ENCODE data around the gene ROR2. TPM values are rescaled to one million over a fixed set of nuclear protein-coding genes. Genes with fewer than 3 reads are reported as not detected.

Gene ROR2
- total and polyA plus RNA-seq, 2 of the 13 experiments (the other 11 are each of a cell fraction or from before 2014, with no cell fraction given) = not detected

DNA sequence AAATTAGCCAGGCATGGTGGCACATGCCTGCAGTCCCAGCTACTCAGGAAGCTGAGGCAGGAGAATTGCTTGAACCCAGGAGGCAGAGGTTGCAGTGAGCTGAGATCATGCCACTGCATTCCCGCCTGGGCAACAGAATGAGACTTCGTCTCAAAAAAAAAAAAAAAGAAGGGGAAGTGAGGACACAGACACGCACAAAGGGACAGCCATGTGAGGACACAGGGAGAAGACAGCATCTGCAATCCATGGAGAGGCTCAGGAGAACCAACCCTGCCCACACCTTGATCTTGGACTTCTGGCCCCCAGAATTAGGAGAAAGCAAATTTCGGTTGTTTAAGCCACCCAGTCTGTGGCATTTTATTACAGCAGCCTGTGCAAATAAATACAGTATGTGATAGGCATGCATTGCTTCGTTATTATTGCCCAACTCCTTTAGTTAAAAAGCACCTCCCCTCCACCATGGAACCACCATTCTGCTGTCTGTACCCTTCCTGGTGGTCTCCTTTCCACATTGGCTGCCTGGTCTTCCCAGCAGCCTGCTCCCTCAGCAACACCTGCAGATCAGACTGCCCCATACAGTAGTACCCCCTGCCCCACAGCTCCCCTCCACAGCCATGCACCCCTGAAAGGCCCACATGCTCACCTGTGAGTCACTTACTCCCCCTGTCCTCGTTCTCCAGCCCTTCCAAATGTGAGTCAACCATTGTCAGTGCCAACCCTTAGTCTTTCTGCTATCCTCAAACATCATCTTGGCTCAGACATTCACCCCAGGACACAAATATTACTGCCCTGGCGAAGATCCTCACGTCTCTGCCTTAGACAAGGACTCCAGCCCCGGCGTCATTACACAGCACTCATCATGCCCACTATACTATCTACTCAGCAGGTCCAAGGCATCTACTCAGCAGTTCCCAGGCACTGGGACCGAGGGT lies 128.8 kb downstream of the ROR2 start:
- 13% methylated on average over 11 of the region's 11 CpGs for WGBS (ENCODE audit: low lambda C conversion rate)
- H3K27ac ChIP-seq (ENCODE audit: extremely low read length, insufficient read depth, low read length) = no peak overlapping the region
- TF ChIP-seq SOX6 (IDR thresholded peaks at IDR 0.05) (no peak), SOX6 (CRISPR knock-in tag; IDR thresholded peaks at IDR 0.05) (no peak), NFE2L2 (IDR thresholded peaks at IDR 0.05; ENCODE audit: low read length) (no peak), ZNF3 (CRISPR knock-in tag; IDR thresholded peaks at IDR 0.05) (no peak)
- ChIA-PET CTCF (ENCODE audit: low intra/inter-chr PET ratio, low total read pairs) (no interaction called here), POLR2A (no interaction called here)
- no peak for ATAC-seq
- H3K36me3 ChIP-seq (replicated peaks in 1 of 2; ENCODE audit: control insufficient read depth in 1 of 2, insufficient read depth in 2 of 2, low read length in 2 of 2) = no peaks in the 10 kb centered on the region
- no peak overlapping the region for H3K4me3 ChIP-seq (replicated peaks in 1 of 3; ENCODE audit: insufficient read depth in 1 of 3, low read depth in 2 of 3, low read length in 3 of 3)
- in situ Hi-C loops (cut with HindIII; ENCODE audit: extremely low pct_ligation_motif_present, low pct_unique_long_range_greater_than_20kb) = no loop called here
- H3K4me1 ChIP-seq (ENCODE audit: insufficient read depth, low read length) = no peaks in the 10 kb centered on the region
- H3K27me3 ChIP-seq (ENCODE audit: control insufficient read depth in 1 of 2, insufficient read depth in 2 of 2, low read length in 2 of 2) = peaks cover 4 to 54% of the 10 kb centered on the region in 2 experiments; a peak in 4 of 5 replicates
- intact Hi-C loops (cut with micrococcal nuclease; ENCODE audit: unreplicated experiment) = no loop called here
- no peaks in the 10 kb centered on the region for H3K9me3 ChIP-seq (ENCODE audit: low read length)
- H3K9ac ChIP-seq (ENCODE audit: insufficient read depth, low read depth, low read length) = no peak overlapping the region
- no peak overlapping the region for H2AFZ ChIP-seq (ENCODE audit: low read length)
- no peak for FAIRE-seq
- no peaks in the 10 kb centered on the region for H4K20me1 ChIP-seq (ENCODE audit: insufficient read depth, low read length)
- DNase-seq (ENCODE audit: low spot score) = no peak
- no peaks in the 10 kb centered on the region for H3K79me2 ChIP-seq (ENCODE audit: insufficient read depth, low read length)
- BruUV-seq (replicated peaks) = no TSS peak
- no peak overlapping the region for H3K4me2 ChIP-seq (ENCODE audit: low read depth, low read length)

DNA sequence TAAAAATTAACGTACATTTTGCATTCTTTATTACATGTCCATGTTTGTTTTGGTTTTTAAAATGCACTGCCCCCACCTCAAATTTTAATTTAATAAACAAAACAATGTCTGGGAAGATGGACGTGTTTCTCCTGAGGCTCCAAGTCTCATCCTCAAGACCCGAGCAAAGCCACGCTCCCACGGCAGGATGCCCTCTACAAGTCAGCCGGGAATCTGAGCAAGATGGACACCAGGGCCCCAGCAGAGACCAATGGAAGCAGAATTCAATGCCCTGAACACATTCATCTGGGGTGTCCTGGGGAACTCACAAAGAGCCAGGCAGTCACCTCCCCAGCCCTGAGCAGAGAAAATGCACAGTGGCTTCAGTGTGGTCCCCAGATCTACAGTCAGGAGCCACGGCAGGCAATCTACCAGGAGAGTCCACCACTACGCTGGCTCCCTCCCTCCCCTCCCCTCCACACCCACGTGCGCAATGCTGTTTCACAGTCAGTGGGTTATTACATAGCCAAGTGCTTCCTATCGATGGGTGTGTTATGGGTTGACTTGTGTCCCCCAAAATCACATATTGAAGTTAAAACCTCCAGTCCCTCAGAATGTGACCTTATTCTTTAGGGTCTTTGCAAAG lies 129.8 kb downstream of the ROR2 start:
- Histone ChIP-seq H3K27ac (ENCODE audit: extremely low read length, insufficient read depth, low read length) (no peak overlapping the region), H4K20me1 (ENCODE audit: insufficient read depth, low read length) (no peaks in the 10 kb centered on the region), H3K4me2 (ENCODE audit: low read depth, low read length) (no peak overlapping the region), H3K9ac (ENCODE audit: insufficient read depth, low read depth, low read length) (no peak overlapping the region), H3K36me3 (replicated peaks in 1 of 2; ENCODE audit: control insufficient read depth in 1 of 2, insufficient read depth in 2 of 2, low read length in 2 of 2) (no peaks in the 10 kb centered on the region), H3K79me2 (ENCODE audit: insufficient read depth, low read length) (no peaks in the 10 kb centered on the region), H3K4me3 (replicated peaks in 1 of 3; ENCODE audit: insufficient read depth in 1 of 3, low read depth in 2 of 3, low read length in 3 of 3) (no peak overlapping the region), H3K4me1 (ENCODE audit: insufficient read depth, low read length) (no peaks in the 10 kb centered on the region), H2AFZ (ENCODE audit: low read length) (no peak overlapping the region), H3K27me3 (ENCODE audit: control insufficient read depth in 1 of 2, insufficient read depth in 2 of 2, low read length in 2 of 2) (peaks cover 5 to 50% of the 10 kb centered on the region in 2 experiments; a peak in 4 of 5 replicates), H3K9me3 (ENCODE audit: low read length) (no peaks in the 10 kb centered on the region)
- ChIA-PET POLR2A (no interaction called here), CTCF (ENCODE audit: low intra/inter-chr PET ratio, low total read pairs) (no interaction called here)
- TF ChIP-seq BRD4 (CRISPR knock-in tag; IDR thresholded peaks at IDR 0.05) (no peak), ZBTB7A (CRISPR knock-in tag; IDR thresholded peaks at IDR 0.05) (no peak), KLF9 (CRISPR knock-in tag; IDR thresholded peaks at IDR 0.05; ENCODE audit: low read depth) (no peak), ZNF484 (CRISPR knock-in tag; IDR thresholded peaks at IDR 0.05; ENCODE audit: borderline replicate concordance, low read depth) (no peak), SP140L (CRISPR knock-in tag; IDR thresholded peaks at IDR 0.05; ENCODE audit: borderline replicate concordance) (no peak), ZNF335 (CRISPR knock-in tag; IDR thresholded peaks at IDR 0.05) (no peak), ZNF292 (CRISPR knock-in tag; IDR thresholded peaks at IDR 0.05; ENCODE audit: borderline replicate concordance, low read depth) (no peak), ZNF672 (CRISPR knock-in tag; IDR thresholded peaks at IDR 0.05) (no peak), ZFP90 (CRISPR knock-in tag; IDR thresholded peaks at IDR 0.05; ENCODE audit: borderline replicate concordance) (no peak), ZBTB42 (CRISPR knock-in tag; IDR thresholded peaks at IDR 0.05) (no peak), MED8 (CRISPR knock-in tag; IDR thresholded peaks at IDR 0.05; ENCODE audit: insufficient replicate concordance) (no peak), BHLHE40 (IDR thresholded peaks at IDR 0.05; ENCODE audit: low read length) (no peak)
- TF ChIP-seq, protein P1, sequence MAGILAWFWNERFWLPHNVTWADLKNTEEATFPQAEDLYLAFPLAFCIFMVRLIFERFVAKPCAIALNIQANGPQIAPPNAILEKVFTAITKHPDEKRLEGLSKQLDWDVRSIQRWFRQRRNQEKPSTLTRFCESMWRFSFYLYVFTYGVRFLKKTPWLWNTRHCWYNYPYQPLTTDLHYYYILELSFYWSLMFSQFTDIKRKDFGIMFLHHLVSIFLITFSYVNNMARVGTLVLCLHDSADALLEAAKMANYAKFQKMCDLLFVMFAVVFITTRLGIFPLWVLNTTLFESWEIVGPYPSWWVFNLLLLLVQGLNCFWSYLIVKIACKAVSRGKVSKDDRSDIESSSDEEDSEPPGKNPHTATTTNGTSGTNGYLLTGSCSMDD (CRISPR knock-in tag; IDR thresholded peaks at IDR 0.05) = no peak
- DNase-seq (ENCODE audit: low spot score) (no peak), ATAC-seq (no peak), FAIRE-seq (no peak)
- 43% methylated on average over 11 of the region's 11 CpGs for WGBS (ENCODE audit: low lambda C conversion rate)
- intact Hi-C loops (cut with micrococcal nuclease; ENCODE audit: unreplicated experiment) = no loop called here
- BruUV-seq (replicated peaks) = no TSS peak
- in situ Hi-C loops (cut with HindIII; ENCODE audit: extremely low pct_ligation_motif_present, low pct_unique_long_range_greater_than_20kb) = no loop called here
